ENCODE measurements around the gene TSPAN3. TPM values are rescaled to one million over a fixed set of nuclear protein-coding genes. Genes with fewer than 3 reads are reported as not detected.

TSPAN3 gene
- total RNA-seq, 2 experiments from 2014 or later = 49.1 to 49.4 TPM

- POLR2A ChIA-PET = interaction anchor here (0.8 to 5.4 kb wide), 2 partner anchors 13 to 23 kb away, joined by 3 to 43 read pairs; partner anchors contain the start of gene PSTPIP1
- CTCF ChIA-PET = interaction anchor here (0.8 to 1.4 kb wide), 4 partner anchors 9 to 78 kb away, joined by 3 to 4 read pairs (median 4); no protein-coding TSS in a partner anchor
These were observed 51.2 kb downstream of the TSPAN3 start for GRCh38 chr15:77019521-77020331.

DNA sequence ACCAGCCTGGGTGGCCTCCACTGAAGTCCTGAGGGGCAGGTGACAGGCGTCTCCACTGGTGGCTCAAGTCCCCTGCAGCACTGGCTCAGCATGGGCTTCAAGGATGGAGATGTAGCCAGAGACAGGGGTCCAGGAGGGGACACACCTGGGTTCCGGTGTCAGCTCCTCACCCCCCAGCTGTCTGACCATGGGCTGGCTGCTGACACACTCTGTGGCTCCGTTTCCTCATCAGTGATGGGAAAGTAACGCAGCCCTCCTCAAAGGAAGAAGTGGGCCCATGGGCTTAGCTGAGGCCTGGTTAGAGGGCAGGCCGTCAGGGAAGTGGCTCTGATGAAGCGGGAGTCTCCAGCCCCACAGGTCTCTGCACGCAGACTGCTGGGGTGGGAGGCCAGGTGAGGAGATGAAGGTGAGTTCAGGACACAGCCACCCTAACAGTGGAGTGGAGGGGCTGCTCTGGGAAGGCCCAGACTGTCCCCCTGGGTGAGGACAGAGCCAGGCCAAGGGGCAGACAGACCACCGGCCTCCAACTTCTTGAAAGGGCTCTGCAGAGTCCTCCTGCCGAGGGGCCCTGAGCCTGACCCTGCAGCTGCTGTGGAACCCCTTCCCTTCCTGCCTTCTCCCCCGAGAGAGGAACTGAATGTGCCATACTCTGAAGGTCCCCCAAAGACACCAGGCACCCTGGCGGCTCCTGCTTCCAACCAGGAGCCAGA is 52.0 kb downstream of the TSPAN3 start:
- POLR2A ChIA-PET = interaction anchor here (0.6 to 5.4 kb wide), 3 partner anchors 13 to 23 kb away, joined by 3 to 43 read pairs (median 4); partner anchors contain the start of gene PSTPIP1
- CTCF ChIA-PET = interaction anchor here (1.1 to 1.4 kb wide), 3 partner anchors 8 to 24 kb away, joined by 3 to 4 read pairs (median 4); partner anchors contain the start of gene PSTPIP1

- CTCF ChIA-PET = interaction anchor here (0.9 to 2.5 kb wide), 5 partner anchors 13 to 45 kb away, joined by 3 to 10 read pairs (median 3); partner anchors contain the start of gene PSTPIP1
- POLR2A ChIA-PET = interaction anchor here (0.7 to 5.4 kb wide), 2 partner anchors 22 to 31 kb away, joined by 3 to 43 read pairs; partner anchors contain the start of gene PSTPIP1
These were observed 52.9 kb downstream of the TSPAN3 start for GRCh38 chr15:77017761-77018720.

GRCh38 chr15:77017091-77017660 is 53.7 kb downstream of the TSPAN3 start:
- POLR2A ChIA-PET = interaction anchor here (0.7 to 5.4 kb wide), 2 partner anchors 21 to 30 kb away, joined by 3 to 43 read pairs; partner anchors contain the start of gene PSTPIP1
- CTCF ChIA-PET = interaction anchor here (0.6 to 2.5 kb wide), 5 partner anchors 14 to 272 kb away, joined by 3 to 10 read pairs (median 3); no protein-coding TSS in a partner anchor

DNA sequence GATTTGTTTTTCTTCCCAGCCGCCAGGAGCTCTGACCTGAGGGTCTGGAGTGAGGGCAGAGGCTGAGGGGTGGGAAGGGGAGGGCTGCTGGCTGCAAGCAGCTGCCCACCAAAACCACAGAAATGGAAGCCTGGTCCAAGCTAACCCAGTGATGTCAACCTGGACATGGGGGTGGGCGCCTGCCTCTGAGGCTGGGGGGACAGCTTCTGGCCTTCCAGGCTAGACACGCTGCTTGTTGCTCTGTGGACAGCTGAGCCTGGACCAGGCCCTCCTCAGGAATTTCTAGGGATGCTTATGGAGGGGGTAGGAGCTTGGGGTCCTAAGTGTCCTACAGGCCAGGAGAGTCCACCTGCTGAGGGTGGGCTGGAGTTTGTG is 54.6 kb downstream of the TSPAN3 start:
- POLR2A ChIA-PET = interaction anchor here (5.4 kb wide), 1 partner anchor 20 kb away, joined by 43 read pairs; the partner anchor contains the start of gene PSTPIP1
- CTCF ChIA-PET = interaction anchor here (0.7 to 2.5 kb wide), 6 partner anchors 7 to 47 kb away, joined by 3 to 10 read pairs (median 4); no protein-coding TSS in a partner anchor

DNA sequence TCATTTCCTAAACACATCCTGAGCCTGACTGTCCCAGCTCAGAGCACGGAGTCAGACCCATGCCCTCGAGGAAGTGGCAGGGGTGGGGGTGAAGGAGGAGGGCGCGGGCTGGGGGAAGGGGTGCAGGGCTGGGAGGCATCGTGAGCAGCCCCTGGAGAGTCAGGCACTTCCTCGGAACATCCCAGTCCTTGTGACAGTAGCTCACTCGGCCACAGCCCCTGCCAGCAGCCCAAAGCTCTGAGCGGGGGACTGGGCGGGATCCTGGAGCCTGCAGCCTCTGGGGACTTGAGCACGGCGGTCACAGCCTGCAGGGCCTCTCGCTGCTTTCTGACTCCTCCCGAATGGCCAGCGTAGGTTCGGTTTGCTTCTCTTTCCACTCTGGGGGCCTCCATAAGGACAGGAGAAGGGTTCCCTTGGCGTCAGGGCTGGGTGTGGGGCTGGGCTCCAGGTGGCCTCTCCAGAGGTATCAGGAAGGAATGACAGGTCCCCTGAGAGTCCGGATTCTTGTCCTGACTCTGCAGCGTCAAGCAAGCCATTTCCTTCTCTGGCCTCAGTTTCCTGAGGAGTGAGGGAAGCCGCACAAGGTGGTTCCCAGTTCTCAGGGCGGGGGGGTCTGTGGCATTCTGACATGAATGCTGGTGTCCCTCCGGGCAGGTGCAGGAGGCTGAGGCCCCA is 55.1 kb downstream of the TSPAN3 start:
- ChIA-PET CTCF (interaction anchor here (0.7 to 2.5 kb wide), 5 partner anchors 8 to 46 kb away, joined by 3 to 10 read pairs (median 4); no protein-coding TSS in a partner anchor), POLR2A (interaction anchor here (0.5 to 5.4 kb wide), 2 partner anchors 19 to 1818 kb away, joined by 5 to 43 read pairs; partner anchors contain the start of gene PSTPIP1)

GRCh38 chr15:77014132-77015081 is 56.5 kb downstream of the TSPAN3 start:
- ChIA-PET POLR2A (interaction anchor here (0.6 to 1.4 kb wide), 4 partner anchors 8 to 19 kb away, joined by 3 to 4 read pairs (median 3); partner anchors contain the start of gene PSTPIP1), CTCF (interaction anchor here (1.2 to 2.2 kb wide), 5 partner anchors 9 to 57 kb away, joined by 3 to 13 read pairs (median 5); partner anchors contain the start of gene TSPAN3)

GRCh38 chr15:77013776-77014131 is 57.2 kb downstream of the TSPAN3 start:
- POLR2A ChIA-PET = interaction anchor here (0.6 to 1.4 kb wide), 4 partner anchors 9 to 19 kb away, joined by 3 to 4 read pairs (median 3); partner anchors contain the start of gene PSTPIP1
- CTCF ChIA-PET = interaction anchor here (0.9 to 2.2 kb wide), 7 partner anchors 10 to 57 kb away, joined by 3 to 13 read pairs (median 5); partner anchors contain the start of genes PSTPIP1 and TSPAN3

GRCh38 chr15:77012868-77013267 is 58.0 kb downstream of the TSPAN3 start:
- ChIA-PET CTCF (interaction anchor here (0.9 to 2.2 kb wide), 6 partner anchors 9 to 37 kb away, joined by 3 to 13 read pairs (median 6); partner anchors contain the start of gene PSTPIP1), POLR2A (interaction anchor here (0.8 to 1.4 kb wide), 3 partner anchors 9 to 18 kb away, joined by 3 to 4 read pairs (median 4); partner anchors contain the start of gene PSTPIP1)

GRCh38 chr15:77012117-77012712 is 58.7 kb downstream of the TSPAN3 start:
- ChIA-PET CTCF (interaction anchor here (1.3 to 2.2 kb wide), 3 partner anchors 9 to 15 kb away, joined by 7 to 13 read pairs (median 12); no protein-coding TSS in a partner anchor), POLR2A (no interaction called here)

- POLR2A ChIA-PET = no interaction called here
- CTCF ChIA-PET = interaction anchor here (0.6 to 1.4 kb wide), 3 partner anchors 9 to 30 kb away, joined by 3 to 5 read pairs (median 4); no protein-coding TSS in a partner anchor
These were observed 60.1 kb downstream of the TSPAN3 start for GRCh38 chr15:77010857-77011256.

DNA sequence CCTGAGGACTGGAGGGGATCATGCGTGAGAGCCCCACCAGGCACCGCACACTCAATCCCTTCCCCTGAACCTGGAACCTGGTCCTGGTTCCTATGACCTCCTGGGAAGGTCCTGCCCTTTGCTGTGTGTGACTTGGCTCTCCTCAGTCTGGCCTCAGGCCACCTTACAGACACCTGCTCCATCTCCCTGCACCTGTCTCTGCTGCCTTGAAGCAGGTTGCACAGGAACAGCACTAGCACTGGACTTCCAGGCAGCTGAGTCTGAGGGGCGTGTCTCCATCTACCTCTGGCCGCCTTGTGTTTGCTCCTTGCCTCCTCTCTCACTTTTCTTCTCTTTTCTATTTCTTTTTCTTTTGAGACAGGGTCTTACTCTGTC is 60.6 kb downstream of the TSPAN3 start:
- ChIA-PET CTCF (interaction anchor here (0.6 to 1.4 kb wide), 2 partner anchors 9 to 30 kb away, joined by 4 to 5 read pairs; no protein-coding TSS in a partner anchor), POLR2A (no interaction called here)

DNA sequence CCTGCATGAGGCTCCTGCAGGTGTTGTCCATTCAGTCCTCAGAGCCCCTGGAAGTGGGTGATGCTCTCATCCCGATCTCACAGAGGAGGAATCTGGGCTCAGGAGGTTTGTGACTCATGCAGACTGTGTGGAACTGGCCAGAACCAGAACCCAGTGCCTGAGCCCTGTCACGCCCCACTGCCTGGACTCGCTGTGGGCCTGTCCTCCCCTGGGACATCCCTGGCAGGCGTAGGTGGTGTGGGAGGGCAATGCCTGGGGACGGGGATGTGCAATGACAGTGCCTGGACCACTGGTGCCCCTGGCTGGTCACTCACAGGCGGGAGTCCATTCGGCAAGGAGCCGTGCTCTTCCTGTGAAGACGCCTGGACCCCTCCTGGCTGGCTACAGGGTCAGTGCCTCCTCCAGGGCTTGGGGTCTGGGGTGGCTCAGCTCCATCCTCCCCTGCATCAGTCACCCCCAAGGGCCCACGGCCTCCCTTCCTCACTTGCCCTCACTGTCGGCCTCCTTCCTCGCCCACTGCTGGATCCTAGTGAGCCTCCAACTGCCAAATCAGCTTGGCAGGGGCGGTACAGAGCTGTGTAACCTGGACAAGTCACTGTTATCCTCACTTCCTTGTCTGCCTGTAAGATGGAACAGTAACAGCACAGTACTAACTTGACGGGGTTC is 61.1 kb downstream of the TSPAN3 start:
- ChIA-PET POLR2A (no interaction called here), CTCF (no interaction called here)

- POLR2A ChIA-PET = interaction anchor here (0.6 kb wide), 1 partner anchor 30 kb away, joined by 3 read pairs; no protein-coding TSS in a partner anchor
These were observed 61.7 kb downstream of the TSPAN3 start for GRCh38 chr15:77009176-77009575.

GRCh38 chr15:77004189-77004588 is 66.7 kb downstream of the TSPAN3 start:
- CTCF ChIA-PET = interaction anchor here (1.1 to 2.4 kb wide), 2 partner anchors 9 to 105 kb away, joined by 3 to 12 read pairs; no protein-coding TSS in a partner anchor
- POLR2A ChIA-PET = no interaction called here

More at GRCh38 chr15:77009176-77009575, 61.7 kb downstream of the TSPAN3 start:
- CTCF ChIA-PET = no interaction called here

Data from activated CD8-positive, alpha-beta memory T cell treated with anti-CD3 and anti-CD28 coated beads for 36 hours (primary cell).